BLaER1 treated with 17β-estradiol and CSF1 and Interleukin-3, amounts not matched to agents 10 nM and 100 nM (cell line): Measurements from ENCODE around the gene CAMSAP3.

Experiments
- H3K27ac ChIP-seq, 11 experiments: shearing (Covaris generic); formaldehyde crosslinking; 2 replicates each; pipeline ENCODE4 v1.8.1; 2022
- H3K27me3 ChIP-seq, 11 experiments: shearing (Covaris generic); formaldehyde crosslinking; 2 replicates each; pipeline ENCODE4 v1.8.1; 2022
- H3K36me3 ChIP-seq, 11 experiments: shearing (Covaris generic); formaldehyde crosslinking; 2 replicates each; pipeline ENCODE4 v1.8.1; 2022
- H3K4me1 ChIP-seq, 10 experiments: shearing (Covaris generic); formaldehyde crosslinking; 2 replicates each; pipeline ENCODE4 v1.8.1; 2022
- H3K4me2 ChIP-seq, 11 experiments: shearing (Covaris generic); formaldehyde crosslinking; 2 replicates each; pipeline ENCODE4 v1.8.1; 2022
- H3K4me3 ChIP-seq, 10 experiments: shearing (Covaris generic); formaldehyde crosslinking; 2 replicates each; pipeline ENCODE4 v1.8.1; 2022
- H3K9ac ChIP-seq, 11 experiments: shearing (Covaris generic); formaldehyde crosslinking; 2 replicates each; pipeline ENCODE4 v1.8.1; 2022
- H3K9me3 ChIP-seq, 11 experiments: shearing (Covaris generic); formaldehyde crosslinking; replicated peaks in 1 of 11; 2 replicates each; pipeline ENCODE4 v1.8.1; 2022
- H4K20me1 ChIP-seq, 11 experiments: shearing (Covaris generic); formaldehyde crosslinking; 2 replicates each; pipeline ENCODE4 v1.8.1; 2022
- Cebpa-rat ChIP-seq, 11 experiments: shearing (Covaris generic); IDR thresholded peaks; 2 replicates each; pipeline ENCODE4 v1.8.1; 2022

CAMSAP3 gene

DNA sequence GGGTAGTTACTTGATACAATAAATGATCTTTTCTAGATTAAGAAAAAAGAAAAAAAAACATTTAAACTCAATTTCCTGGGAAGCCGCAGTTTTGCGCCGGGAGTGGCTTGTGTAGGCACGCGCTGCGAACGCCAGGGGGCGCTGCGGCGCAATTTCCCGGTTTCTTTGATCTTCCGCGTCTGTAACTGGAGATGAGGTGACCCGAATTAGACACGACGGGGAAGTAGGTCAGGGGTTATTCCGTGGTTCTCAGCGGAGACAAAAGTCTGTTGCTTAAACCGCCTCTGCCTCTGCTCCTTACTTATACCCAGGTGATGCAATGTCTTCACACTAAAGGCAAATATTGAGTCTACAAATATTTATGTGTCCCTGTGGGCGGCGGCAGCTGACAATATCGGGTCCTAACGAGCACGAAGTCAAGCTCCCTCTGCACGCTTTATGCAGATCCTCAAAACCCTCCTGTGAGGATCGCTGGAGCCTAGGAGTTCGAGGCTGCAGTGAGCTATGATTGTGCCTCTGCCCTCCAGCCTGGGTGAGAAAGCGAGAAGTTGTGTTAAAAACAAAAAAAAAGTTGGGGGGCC, 56.5 kb downstream of the CAMSAP3 start:
- Histone ChIP-seq H3K36me3 (peaks cover 3 to 13% (median 5%) of the 10 kb centered on the region in 11 experiments; a peak in 13 of 22 replicates), H3K4me1 (peaks cover 25 to 61% (median 50%) of the 10 kb centered on the region in 10 experiments), H3K4me3 (peak overlapping the region in 6 of 10 experiments; percentile 9 to 43 (median 28); a peak in 6 of 20 replicates), H3K27me3 (peaks cover 0 to 6% (median 0%) of the 10 kb centered on the region in 11 experiments; a peak in 2 of 22 replicates), H3K9ac (peak overlapping the region in 9 of 11 experiments; percentile 31 to 73 (median 62); a peak in 15 of 22 replicates), H3K4me2 (peak overlapping the region; percentile 67 to 88 (median 76)), H3K27ac (peak overlapping the region in 10 of 11 experiments; percentile 9 to 81 (median 76); a peak in 19 of 22 replicates), H4K20me1 (no peaks in the 10 kb centered on the region), H3K9me3 (no peaks in the 10 kb centered on the region)
- peak in 9 of 11 experiments; percentile 45 to 97 (median 81); a peak in 17 of 22 replicates for TF ChIP-seq Cebpa-rat (IDR thresholded peaks at IDR 0.05)

DNA sequence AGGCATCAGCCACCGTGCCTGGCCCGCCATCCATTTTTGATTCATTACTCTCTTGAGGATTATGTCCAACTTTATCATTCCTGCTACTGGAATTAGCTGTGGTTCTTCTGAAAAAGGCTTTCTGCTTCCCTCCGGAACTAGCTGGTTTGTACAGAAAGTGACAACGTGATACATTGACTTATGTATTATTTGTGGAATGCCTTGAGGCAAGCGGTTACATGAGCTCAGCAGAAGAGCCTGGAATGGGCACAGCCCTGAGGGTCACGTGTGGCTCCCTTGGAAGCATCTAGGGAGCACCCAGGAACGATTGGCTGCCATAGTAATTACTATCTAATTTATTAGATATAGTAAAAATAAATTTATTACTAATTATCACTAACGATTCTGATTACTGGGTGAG, 58.7 kb downstream of the CAMSAP3 start:
- Histone ChIP-seq H3K4me1 (peaks cover 42 to 82% (median 71%) of the 10 kb centered on the region in 10 experiments), H3K4me2 (peak overlapping the region in 4 of 11 experiments; percentile 73 to 88 (median 84); a peak in 5 of 22 replicates), H3K9ac (no peak overlapping the region), H3K27me3 (peaks cover 0 to 6% (median 0%) of the 10 kb centered on the region in 11 experiments; a peak in 2 of 22 replicates), H3K4me3 (no peak overlapping the region), H4K20me1 (no peaks in the 10 kb centered on the region), H3K36me3 (no peaks in the 10 kb centered on the region), H3K27ac (peak overlapping the region in 7 of 11 experiments; percentile 32 to 81 (median 77); a peak in 9 of 22 replicates), H3K9me3 (no peaks in the 10 kb centered on the region)
- no peak for TF ChIP-seq Cebpa-rat (IDR thresholded peaks at IDR 0.05)

DNA sequence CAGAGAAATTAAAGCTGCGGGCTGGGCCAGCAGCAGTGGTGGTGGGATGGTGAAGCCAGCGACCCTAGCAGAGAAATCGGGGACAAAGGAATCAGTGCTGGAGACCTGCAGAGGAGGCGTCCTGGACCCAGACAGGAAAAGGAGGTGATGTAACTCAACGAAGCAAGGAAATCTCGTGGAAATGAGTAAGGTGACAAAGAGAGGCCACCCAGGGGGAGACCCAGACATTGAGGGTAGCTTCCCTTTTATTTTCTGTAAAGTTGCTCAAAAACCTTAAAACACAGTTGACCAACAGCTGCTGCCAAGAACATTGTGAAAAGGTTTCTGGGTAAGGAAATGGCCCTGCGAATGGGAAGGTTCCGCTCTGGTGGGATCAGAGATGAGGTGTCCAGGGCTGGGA, 59.9 kb downstream of the CAMSAP3 start:
- Histone ChIP-seq H4K20me1 (no peaks in the 10 kb centered on the region), H3K4me1 (peaks cover 43 to 85% (median 72%) of the 10 kb centered on the region in 10 experiments), H3K27ac (peak overlapping the region in 10 of 11 experiments; percentile 63 to 88 (median 77); a peak in 20 of 22 replicates), H3K9me3 (no peaks in the 10 kb centered on the region), H3K9ac (peak overlapping the region in 8 of 11 experiments; percentile 30 to 76 (median 56); a peak in 12 of 22 replicates), H3K4me2 (peak overlapping the region; percentile 20 to 87 (median 76); a peak in 21 of 22 replicates), H3K36me3 (no peaks in the 10 kb centered on the region), H3K27me3 (peaks cover 0 to 6% (median 0%) of the 10 kb centered on the region in 11 experiments; a peak in 2 of 22 replicates), H3K4me3 (no peak overlapping the region)
- TF ChIP-seq Cebpa-rat (IDR thresholded peaks at IDR 0.05) = peak in 3 of 11 experiments; percentile 32 to 55 (median 43); a peak in 3 of 22 replicates

DNA sequence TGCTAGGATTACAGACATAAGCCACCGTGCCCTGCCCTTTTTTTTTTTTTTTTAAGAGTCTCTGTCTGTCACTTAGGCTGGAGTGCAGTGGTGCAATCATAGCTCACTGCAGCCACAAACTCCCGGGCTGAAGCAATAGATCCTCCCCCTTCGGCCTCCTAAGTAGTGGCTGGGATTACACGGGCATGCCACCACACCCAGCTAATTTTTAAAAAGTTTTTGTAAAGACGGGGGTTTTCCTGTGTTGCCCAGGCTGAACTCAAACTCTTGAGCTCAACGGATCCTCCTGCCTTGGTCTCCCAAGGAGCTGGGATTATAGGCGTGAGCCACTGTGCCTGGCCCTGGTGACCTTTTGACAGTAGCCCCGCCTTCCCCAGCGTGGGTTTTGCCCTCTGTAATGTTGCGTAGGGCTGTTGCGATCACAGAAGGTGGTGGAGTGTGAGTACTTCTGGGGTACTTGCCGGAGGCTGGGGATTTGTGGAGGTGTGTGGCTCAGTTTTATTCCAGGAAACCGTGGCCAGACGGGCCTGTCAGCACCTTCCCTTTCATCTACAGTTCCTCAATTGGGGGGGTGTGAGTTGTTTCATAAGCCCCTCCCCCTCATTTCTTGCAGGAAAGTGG, 61.6 kb downstream of the CAMSAP3 start:
- H3K9me3 ChIP-seq = no peaks in the 10 kb centered on the region
- peak overlapping the region in 10 of 11 experiments; percentile 25 to 76 (median 62); a peak in 18 of 22 replicates for H3K9ac ChIP-seq
- H3K36me3 ChIP-seq = no peaks in the 10 kb centered on the region
- peaks cover 47 to 88% (median 74%) of the 10 kb centered on the region in 10 experiments for H3K4me1 ChIP-seq
- peak in 10 of 11 experiments; percentile 59 to 89 (median 68); a peak in 19 of 22 replicates for TF ChIP-seq Cebpa-rat (IDR thresholded peaks at IDR 0.05)
- H3K4me3 ChIP-seq = no peak overlapping the region; a peak in 1 of 20 replicates
- peak overlapping the region; percentile 57 to 87 (median 78) for H3K4me2 ChIP-seq
- no peaks in the 10 kb centered on the region for H4K20me1 ChIP-seq
- H3K27me3 ChIP-seq = no peaks in the 10 kb centered on the region
- H3K27ac ChIP-seq = peak overlapping the region; percentile 11 to 88 (median 77); a peak in 21 of 22 replicates

DNA sequence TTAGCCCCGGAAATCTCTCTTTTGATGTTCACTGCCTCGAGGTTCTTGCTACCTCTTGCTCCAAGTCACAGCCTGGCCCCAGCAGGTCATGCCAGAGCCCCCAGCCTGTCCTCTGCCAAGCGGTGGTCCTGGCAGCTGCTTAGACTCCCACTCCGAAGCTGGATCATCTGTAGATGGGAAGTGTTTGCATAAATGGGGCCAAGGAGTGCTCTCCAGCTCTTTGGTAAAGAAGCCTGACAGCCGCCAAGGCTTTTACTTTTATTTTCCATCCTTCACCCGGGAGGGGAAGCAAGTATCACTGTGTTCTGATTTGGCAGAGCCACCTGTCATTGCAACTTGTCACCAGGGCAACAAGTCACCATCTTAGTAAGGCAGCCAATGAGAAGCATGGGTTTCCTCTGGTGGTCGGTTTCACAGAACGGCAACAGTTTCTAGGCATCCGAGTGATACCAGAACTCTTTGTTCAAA, 62.6 kb downstream of the CAMSAP3 start:
- H3K4me2 ChIP-seq = peak overlapping the region; percentile 57 to 87 (median 78)
- peak overlapping the region in 6 of 10 experiments; percentile 5 to 53 (median 31); a peak in 6 of 20 replicates for H3K4me3 ChIP-seq
- H3K9me3 ChIP-seq = no peaks in the 10 kb centered on the region
- no peak for TF ChIP-seq Cebpa-rat (IDR thresholded peaks at IDR 0.05)
- no peaks in the 10 kb centered on the region for H4K20me1 ChIP-seq
- H3K27me3 ChIP-seq = no peaks in the 10 kb centered on the region
- H3K36me3 ChIP-seq = no peaks in the 10 kb centered on the region
- peak overlapping the region in 9 of 11 experiments; percentile 43 to 76 (median 68); a peak in 16 of 22 replicates for H3K9ac ChIP-seq
- H3K4me1 ChIP-seq = peaks cover 37 to 80% (median 64%) of the 10 kb centered on the region in 10 experiments
- peak overlapping the region in 10 of 11 experiments; percentile 63 to 88 (median 77); a peak in 19 of 22 replicates for H3K27ac ChIP-seq

DNA sequence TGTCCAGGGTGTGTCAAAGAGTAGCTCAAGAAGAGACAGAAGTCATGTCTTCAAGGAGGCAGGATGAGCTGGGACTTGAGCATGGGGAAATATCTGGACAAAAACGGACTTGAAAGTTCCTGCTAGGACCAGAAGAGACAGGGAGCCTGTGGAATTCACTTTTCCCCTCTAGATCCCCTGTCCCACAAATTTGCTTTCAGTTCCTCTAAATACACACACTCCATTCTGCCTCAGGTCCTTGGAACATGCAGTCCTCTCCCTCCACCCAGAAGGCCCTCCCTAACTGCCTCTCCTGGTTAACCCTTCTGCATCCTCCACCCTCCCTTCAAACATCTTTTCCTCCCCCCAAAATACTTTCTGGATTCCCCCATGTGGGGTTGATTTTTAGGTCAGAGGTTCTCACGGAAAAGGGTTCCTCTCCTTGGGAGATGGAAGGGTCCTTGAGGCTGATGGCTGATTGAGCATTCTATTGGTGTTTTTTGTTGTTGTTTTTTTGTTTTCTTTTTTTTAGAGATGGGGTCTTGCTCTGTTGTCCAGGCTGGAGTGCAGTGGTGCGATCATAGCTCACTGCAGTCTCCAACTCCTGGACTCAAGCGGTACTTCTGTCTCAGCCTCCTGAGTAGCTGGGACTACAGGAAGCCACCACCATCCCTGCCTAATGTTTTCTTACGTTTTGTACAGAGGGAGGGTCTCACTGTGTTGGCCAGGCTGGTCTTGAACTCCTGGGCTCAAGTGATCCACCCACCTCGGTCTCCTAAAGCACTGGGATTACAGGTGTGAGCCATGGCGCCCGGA, 66.3 kb downstream of the CAMSAP3 start:
- Histone ChIP-seq H3K27me3 (no peaks in the 10 kb centered on the region), H4K20me1 (no peaks in the 10 kb centered on the region)

DNA sequence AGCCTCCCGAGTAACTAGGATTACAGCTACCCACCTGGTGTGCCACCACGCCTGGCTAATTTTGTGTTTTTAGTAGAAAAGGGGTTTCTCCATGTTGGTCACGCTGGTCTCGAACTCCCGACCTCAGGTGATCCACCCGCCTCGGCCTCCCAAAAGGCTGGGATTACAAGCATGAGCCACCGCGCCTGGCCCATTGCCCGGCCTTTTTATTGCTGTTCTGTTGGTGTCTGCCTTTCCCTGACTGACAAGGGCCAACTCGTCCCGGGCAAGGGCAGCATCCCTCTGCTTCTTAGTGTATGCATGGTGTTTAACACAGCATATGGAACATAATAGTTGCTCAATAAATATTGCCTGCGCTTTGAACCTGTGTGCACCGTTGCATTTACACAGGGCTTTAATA, 67.0 kb downstream of the CAMSAP3 start:
- H3K9ac ChIP-seq = no peak overlapping the region
- no peak for TF ChIP-seq Cebpa-rat (IDR thresholded peaks at IDR 0.05)
- H3K27me3 ChIP-seq = no peaks in the 10 kb centered on the region
- no peak overlapping the region for H3K4me3 ChIP-seq
- no peak overlapping the region for H3K4me2 ChIP-seq
- H3K9me3 ChIP-seq = no peaks in the 10 kb centered on the region
- H3K36me3 ChIP-seq = no peaks in the 10 kb centered on the region
- no peaks in the 10 kb centered on the region for H4K20me1 ChIP-seq
- peaks cover 18 to 53% (median 31%) of the 10 kb centered on the region in 10 experiments for H3K4me1 ChIP-seq
- no peak overlapping the region for H3K27ac ChIP-seq

More for the DNA sequence above, 66.3 kb downstream of the CAMSAP3 start:
- TF ChIP-seq Cebpa-rat (IDR thresholded peaks at IDR 0.05) = no peak
- no peak overlapping the region for H3K27ac ChIP-seq
- no peak overlapping the region for H3K9ac ChIP-seq
- no peaks in the 10 kb centered on the region for H3K9me3 ChIP-seq
- H3K4me1 ChIP-seq = peaks cover 25 to 54% (median 38%) of the 10 kb centered on the region in 10 experiments
- H3K4me3 ChIP-seq = no peak overlapping the region
- H3K4me2 ChIP-seq = peak overlapping the region in 6 of 11 experiments; percentile 2 to 37 (median 24); a peak in 7 of 22 replicates
- no peaks in the 10 kb centered on the region for H3K36me3 ChIP-seq

DNA sequence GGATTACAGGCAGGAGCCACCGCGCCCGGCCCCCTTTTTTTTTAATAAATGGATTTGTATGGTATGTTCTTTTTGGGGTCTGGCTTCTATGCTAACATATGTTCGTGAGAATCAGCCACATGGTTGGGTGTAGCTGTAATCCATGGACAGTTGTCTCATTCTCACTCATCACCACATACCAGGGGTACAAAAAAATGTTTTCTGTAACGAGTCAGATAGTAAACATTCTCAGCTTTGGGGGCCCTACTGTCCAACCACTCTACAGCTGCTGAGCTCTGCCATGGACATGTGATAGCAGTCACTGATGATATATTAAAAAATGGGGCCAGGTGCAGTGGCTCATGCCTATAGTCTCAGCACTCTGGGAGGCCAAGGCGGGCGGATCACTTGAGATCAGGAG, 68.0 kb downstream of the CAMSAP3 start:
- H3K4me1 ChIP-seq = peaks cover 17 to 53% (median 30%) of the 10 kb centered on the region in 10 experiments
- no peaks in the 10 kb centered on the region for H4K20me1 ChIP-seq
- no peak overlapping the region for H3K9ac ChIP-seq
- no peaks in the 10 kb centered on the region for H3K9me3 ChIP-seq
- no peaks in the 10 kb centered on the region for H3K36me3 ChIP-seq
- no peak for TF ChIP-seq Cebpa-rat (IDR thresholded peaks at IDR 0.05)
- no peaks in the 10 kb centered on the region for H3K27me3 ChIP-seq
- H3K4me2 ChIP-seq = no peak overlapping the region
- no peak overlapping the region for H3K4me3 ChIP-seq
- H3K27ac ChIP-seq = no peak overlapping the region
